HepG2 (cell line): ENCODE results near the gene STMND1. TPM values are rescaled to one million over a fixed set of nuclear protein-coding genes. Genes with fewer than 3 reads are reported as not detected.

ENCODE experiments used
- EEA1 ChIP-seq: sonication (generic); formaldehyde crosslinking; IDR thresholded peaks from 2 replicates; pipeline ENCODE4 v1.5.1; 2020; ENCODE audit warnings: mild to moderate bottlenecking, missing genetic modification reagents, borderline replicate concordance
- IRX3 ChIP-seq: sonication (generic); formaldehyde crosslinking; IDR thresholded peaks from 2 replicates; pipeline ENCODE4 v1.8.1; 2023; ENCODE audit warnings: mild to moderate bottlenecking, low read depth, missing genetic modification reagents, borderline replicate concordance
- KDM5A ChIP-seq: fragments of 200-600 bp; sonication (generic); IDR thresholded peaks from 2 replicates; pipeline ENCODE4 v1.7.0; 2018; ENCODE audit warnings: antibody characterized with exemption, mild to moderate bottlenecking, low read length, borderline replicate concordance
- KLF13 ChIP-seq: sonication (generic); formaldehyde crosslinking; IDR thresholded peaks from 2 replicates; pipeline ENCODE4 v1.4.0; 2020; ENCODE audit warnings: mild to moderate bottlenecking, missing genetic modification reagents
- SATB2 ChIP-seq: sonication (generic); formaldehyde crosslinking; IDR thresholded peaks from 2 replicates; pipeline ENCODE4 v1.5.0; 2020; ENCODE audit warnings: missing genetic modification reagents
- STAG1 ChIP-seq: sonication (generic); formaldehyde crosslinking; IDR thresholded peaks from 2 replicates; pipeline ENCODE4 v1.4.0; 2020; ENCODE audit warnings: missing genetic modification reagents
- THAP11 ChIP-seq: IDR thresholded peaks from 2 replicates; pipeline ENCODE4 v1.6.1; 2016; ENCODE audit warnings: missing biosample characterization, missing genetic modification reagents
- TOPORS ChIP-seq: sonication (generic); formaldehyde crosslinking; IDR thresholded peaks from 2 replicates; pipeline ENCODE4 v1.8.0; 2023; ENCODE audit warnings: mild to moderate bottlenecking, missing genetic modification reagents
- ZBTB38 ChIP-seq: sonication (generic); formaldehyde crosslinking; IDR thresholded peaks from 2 replicates; pipeline ENCODE4 v1.5.1; 2020; ENCODE audit warnings: mild to moderate bottlenecking, missing genetic modification reagents
- ZNF138 ChIP-seq: sonication (generic); formaldehyde crosslinking; IDR thresholded peaks from 2 replicates; pipeline ENCODE4 v1.5.0; 2020; ENCODE audit warnings: mild to moderate bottlenecking, low read depth, missing genetic modification reagents
- ZNF282 ChIP-seq: fragments of 450-650 bp; IDR thresholded peaks from 2 replicates; pipeline ENCODE4 v1.6.1; 2018; ENCODE audit not compliant: partially characterized antibody
- ZNF629 ChIP-seq: sonication (generic); formaldehyde crosslinking; conservative IDR thresholded peaks from 2 replicates; pipeline ENCODE4 v1.5.0; 2020; ENCODE audit warnings: missing genetic modification reagents
- polyA plus RNA-seq, 8 experiments: library from polyadenylated mRNA; depleted of rRNA in 3 of 8; stranded (reverse) in 7 of 8; unstranded in 1 of 8; fragments of >200 nt; fragmentation: Illumina TruSeq in 4 of 8; extraction: Trizol in 4 of 8; gene quantifications; 2 replicates each; pipeline versions ENCODE4 v1.2.1 to v1.2.3, GENCODE V29; 2011 to 2016; ENCODE audit warnings: low read depth in 4 of 8, missing spikeins in 1 of 8, mixed read lengths in 1 of 8; ENCODE audit not compliant: insufficient read depth in 1 of 8
- total RNA-seq, 5 experiments: library from RNA; depleted of rRNA; stranded (reverse); fragments of >200 nt; fragmentation: Illumina TruSeq; extraction: Trizol; gene quantifications; 2 replicates each; pipeline ENCODE4 v1.2.3, GENCODE V29; 2016; ENCODE audit warnings: low read depth in 1 of 5
- TF ChIP-seq, protein P1 (sequence below): sonication (generic); formaldehyde crosslinking; IDR thresholded peaks from 2 replicates; pipeline ENCODE4 v1.5.0; 2020; ENCODE audit warnings: missing genetic modification reagents, mild to moderate bottlenecking, borderline replicate concordance
- TF ChIP-seq, protein P2 (sequence below): sonication (generic); formaldehyde crosslinking; conservative IDR thresholded peaks from 2 replicates; pipeline ENCODE4 v1.8.0; 2022; ENCODE audit warnings: mild to moderate bottlenecking, moderate library complexity, missing genetic modification reagents
- TF ChIP-seq, protein P3 (sequence below): sonication (generic); formaldehyde crosslinking; IDR thresholded peaks from 2 replicates; pipeline ENCODE4 v1.5.1; 2020; ENCODE audit warnings: missing genetic modification reagents, mild to moderate bottlenecking, borderline replicate concordance
- TF ChIP-seq, protein P4 (sequence below): IDR thresholded peaks from 2 replicates; pipeline ENCODE4 v1.6.1; 2016; ENCODE audit warnings: mild to moderate bottlenecking
- TF ChIP-seq, protein P5 (sequence below), 2 experiments: IDR thresholded peaks; 2 replicates each; pipeline ENCODE4 v1.6.1; 2011 to 2012; ENCODE audit warnings: low read length in 2 of 2, borderline replicate concordance in 1 of 2, low read depth in 1 of 2, mild to moderate bottlenecking in 1 of 2, moderate library complexity in 1 of 2

STMND1 gene
- total and polyA plus RNA-seq, 2 of the 13 experiments (the other 11 are each of a cell fraction or from before 2014, with no cell fraction given), result not detected

DNA sequence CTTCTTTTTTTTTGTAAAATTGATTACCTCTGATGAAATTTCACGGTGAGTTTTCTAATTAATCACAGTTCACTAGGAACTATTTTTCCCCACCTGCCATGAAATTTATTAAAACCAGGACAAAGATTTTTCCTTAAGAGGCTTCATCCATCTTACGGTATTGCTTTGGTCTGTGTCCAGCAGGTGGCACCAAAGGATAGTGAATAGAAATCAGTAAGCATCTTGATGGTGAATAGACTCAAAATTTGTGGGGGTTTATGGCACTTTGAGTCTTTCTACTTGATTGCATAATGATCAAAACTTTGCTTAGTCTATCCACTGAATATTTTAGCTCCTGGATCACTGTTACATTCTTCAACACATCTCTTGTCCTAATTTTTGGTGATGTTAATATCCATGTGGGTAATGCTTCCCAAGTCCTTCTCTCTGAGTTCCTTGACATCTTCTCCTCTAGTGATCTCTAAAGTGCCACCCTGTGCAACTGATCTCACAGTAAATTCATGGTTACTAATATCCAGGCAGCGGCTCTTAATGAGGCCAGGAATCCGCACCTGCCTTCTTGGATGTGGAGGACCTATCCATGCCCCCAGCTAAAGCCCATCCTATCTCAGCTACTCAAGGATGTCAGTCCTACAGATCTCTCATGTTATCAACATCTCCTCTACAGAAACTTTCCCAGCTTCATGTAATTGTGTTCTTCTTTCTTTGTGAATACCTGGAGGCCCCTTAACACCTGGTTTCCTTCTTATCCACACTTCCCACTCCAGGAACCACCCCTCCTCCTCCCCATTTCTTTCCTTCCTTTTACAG, 54.5 kb downstream of the STMND1 start (continued):
- no peak for TF ChIP-seq EEA1 (CRISPR knock-in tag)
- TF ChIP-seq, protein P1, sequence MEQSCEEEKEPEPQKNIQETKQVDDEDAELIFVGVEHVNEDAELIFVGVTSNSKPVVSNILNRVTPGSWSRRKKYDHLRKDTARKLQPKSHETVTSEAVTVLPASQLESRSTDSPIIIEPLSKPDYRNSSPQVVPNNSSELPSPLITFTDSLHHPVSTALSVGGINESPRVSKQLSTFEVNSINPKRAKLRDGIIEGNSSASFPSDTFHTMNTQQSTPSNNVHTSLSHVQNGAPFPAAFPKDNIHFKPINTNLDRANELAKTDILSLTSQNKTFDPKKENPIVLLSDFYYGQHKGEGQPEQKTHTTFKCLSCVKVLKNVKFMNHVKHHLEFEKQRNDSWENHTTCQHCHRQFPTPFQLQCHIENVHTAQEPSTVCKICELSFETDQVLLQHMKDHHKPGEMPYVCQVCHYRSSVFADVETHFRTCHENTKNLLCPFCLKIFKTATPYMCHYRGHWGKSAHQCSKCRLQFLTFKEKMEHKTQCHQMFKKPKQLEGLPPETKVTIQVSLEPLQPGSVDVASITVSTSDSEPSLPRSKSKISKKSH (CRISPR knock-in tag), result no peak
- TF ChIP-seq THAP11, result 0 out of 2 replicates have a peak, but pooled peaks have one; percentile 21
- no peak for TF ChIP-seq IRX3
- no peak for TF ChIP-seq TOPORS (CRISPR knock-in tag)
- no peak for TF ChIP-seq ZNF629 (CRISPR knock-in tag)
- TF ChIP-seq KDM5A, result no peak
- TF ChIP-seq, protein P2, sequence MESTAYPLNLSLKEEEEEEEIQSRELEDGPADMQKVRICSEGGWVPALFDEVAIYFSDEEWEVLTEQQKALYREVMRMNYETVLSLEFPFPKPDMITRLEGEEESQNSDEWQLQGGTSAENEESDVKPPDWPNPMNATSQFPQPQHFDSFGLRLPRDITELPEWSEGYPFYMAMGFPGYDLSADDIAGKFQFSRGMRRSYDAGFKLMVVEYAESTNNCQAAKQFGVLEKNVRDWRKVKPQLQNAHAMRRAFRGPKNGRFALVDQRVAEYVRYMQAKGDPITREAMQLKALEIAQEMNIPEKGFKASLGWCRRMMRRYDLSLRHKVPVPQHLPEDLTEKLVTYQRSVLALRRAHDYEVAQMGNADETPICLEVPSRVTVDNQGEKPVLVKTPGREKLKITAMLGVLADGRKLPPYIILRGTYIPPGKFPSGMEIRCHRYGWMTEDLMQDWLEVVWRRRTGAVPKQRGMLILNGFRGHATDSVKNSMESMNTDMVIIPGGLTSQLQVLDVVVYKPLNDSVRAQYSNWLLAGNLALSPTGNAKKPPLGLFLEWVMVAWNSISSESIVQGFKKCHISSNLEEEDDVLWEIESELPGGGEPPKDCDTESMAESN (CRISPR knock-in tag), result no peak
- no peak for TF ChIP-seq ZNF138
- no peak for TF ChIP-seq KLF13 (CRISPR knock-in tag)
- TF ChIP-seq, protein P3, sequence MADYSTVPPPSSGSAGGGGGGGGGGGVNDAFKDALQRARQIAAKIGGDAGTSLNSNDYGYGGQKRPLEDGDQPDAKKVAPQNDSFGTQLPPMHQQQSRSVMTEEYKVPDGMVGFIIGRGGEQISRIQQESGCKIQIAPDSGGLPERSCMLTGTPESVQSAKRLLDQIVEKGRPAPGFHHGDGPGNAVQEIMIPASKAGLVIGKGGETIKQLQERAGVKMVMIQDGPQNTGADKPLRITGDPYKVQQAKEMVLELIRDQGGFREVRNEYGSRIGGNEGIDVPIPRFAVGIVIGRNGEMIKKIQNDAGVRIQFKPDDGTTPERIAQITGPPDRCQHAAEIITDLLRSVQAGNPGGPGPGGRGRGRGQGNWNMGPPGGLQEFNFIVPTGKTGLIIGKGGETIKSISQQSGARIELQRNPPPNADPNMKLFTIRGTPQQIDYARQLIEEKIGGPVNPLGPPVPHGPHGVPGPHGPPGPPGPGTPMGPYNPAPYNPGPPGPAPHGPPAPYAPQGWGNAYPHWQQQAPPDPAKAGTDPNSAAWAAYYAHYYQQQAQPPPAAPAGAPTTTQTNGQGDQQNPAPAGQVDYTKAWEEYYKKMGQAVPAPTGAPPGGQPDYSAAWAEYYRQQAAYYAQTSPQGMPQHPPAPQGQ (CRISPR knock-in tag), result no peak
- TF ChIP-seq STAG1 (CRISPR knock-in tag), result peak; percentile 96
- TF ChIP-seq, protein P4, sequence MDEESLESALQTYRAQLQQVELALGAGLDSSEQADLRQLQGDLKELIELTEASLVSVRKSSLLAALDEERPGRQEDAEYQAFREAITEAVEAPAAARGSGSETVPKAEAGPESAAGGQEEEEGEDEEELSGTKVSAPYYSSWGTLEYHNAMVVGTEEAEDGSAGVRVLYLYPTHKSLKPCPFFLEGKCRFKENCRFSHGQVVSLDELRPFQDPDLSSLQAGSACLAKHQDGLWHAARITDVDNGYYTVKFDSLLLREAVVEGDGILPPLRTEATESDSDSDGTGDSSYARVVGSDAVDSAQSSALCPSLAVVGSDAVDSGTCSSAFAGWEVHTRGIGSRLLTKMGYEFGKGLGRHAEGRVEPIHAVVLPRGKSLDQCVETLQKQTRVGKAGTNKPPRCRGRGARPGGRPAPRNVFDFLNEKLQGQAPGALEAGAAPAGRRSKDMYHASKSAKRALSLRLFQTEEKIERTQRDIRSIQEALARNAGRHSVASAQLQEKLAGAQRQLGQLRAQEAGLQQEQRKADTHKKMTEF (CRISPR knock-in tag), result 0 out of 2 replicates have a peak, but pooled peaks have one; percentile 33
- no peak for TF ChIP-seq ZBTB38
- TF ChIP-seq, protein P5, sequence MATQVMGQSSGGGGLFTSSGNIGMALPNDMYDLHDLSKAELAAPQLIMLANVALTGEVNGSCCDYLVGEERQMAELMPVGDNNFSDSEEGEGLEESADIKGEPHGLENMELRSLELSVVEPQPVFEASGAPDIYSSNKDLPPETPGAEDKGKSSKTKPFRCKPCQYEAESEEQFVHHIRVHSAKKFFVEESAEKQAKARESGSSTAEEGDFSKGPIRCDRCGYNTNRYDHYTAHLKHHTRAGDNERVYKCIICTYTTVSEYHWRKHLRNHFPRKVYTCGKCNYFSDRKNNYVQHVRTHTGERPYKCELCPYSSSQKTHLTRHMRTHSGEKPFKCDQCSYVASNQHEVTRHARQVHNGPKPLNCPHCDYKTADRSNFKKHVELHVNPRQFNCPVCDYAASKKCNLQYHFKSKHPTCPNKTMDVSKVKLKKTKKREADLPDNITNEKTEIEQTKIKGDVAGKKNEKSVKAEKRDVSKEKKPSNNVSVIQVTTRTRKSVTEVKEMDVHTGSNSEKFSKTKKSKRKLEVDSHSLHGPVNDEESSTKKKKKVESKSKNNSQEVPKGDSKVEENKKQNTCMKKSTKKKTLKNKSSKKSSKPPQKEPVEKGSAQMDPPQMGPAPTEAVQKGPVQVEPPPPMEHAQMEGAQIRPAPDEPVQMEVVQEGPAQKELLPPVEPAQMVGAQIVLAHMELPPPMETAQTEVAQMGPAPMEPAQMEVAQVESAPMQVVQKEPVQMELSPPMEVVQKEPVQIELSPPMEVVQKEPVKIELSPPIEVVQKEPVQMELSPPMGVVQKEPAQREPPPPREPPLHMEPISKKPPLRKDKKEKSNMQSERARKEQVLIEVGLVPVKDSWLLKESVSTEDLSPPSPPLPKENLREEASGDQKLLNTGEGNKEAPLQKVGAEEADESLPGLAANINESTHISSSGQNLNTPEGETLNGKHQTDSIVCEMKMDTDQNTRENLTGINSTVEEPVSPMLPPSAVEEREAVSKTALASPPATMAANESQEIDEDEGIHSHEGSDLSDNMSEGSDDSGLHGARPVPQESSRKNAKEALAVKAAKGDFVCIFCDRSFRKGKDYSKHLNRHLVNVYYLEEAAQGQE (IDR thresholded peaks at IDR 0.05; ENCODE audit: borderline replicate concordance in 1 of 2, low read depth in 1 of 2, low read length in 2 of 2), result no peak
- TF ChIP-seq SATB2 (CRISPR knock-in tag), result no peak
- no peak for TF ChIP-seq ZNF282
